ENCODE results near the gene VPS9D1.
"Not testable (repeated sequence)": the region's sequence is repeated elsewhere in the genome, so short reads cannot be mapped to it uniquely, and the experiment has no call there.

Gene VPS9D1

GRCh38 chr16:89707695-89708094 lies 13.0 kb downstream of the VPS9D1 start:
- peaks cover 12% of the 10 kb centered on the region for H3K27me3 ChIP-seq (ENCODE audit: control insufficient read depth, insufficient read depth, low read length)
- no peaks in the 10 kb centered on the region for H3K9me3 ChIP-seq (ENCODE audit: control insufficient read depth, insufficient read depth, low read depth, low read length)
- no peaks in the 10 kb centered on the region for H3K36me3 ChIP-seq (ENCODE audit: control insufficient read depth, insufficient read depth, low read length)
- peaks cover 20% of the 10 kb centered on the region for H3K4me1 ChIP-seq (ENCODE audit: control insufficient read depth, insufficient read depth, low read length)
- H3K27ac ChIP-seq (ENCODE audit: low read depth, low read length): no peak overlapping the region
- H3K9ac ChIP-seq (ENCODE audit: low read length): no peak overlapping the region
- no peak overlapping the region for H3K4me3 ChIP-seq (ENCODE audit: low read depth, low read length)

GRCh38 chr16:89706518-89707260 lies 14.0 kb downstream of the VPS9D1 start:
- no peaks in the 10 kb centered on the region for H3K9me3 ChIP-seq (ENCODE audit: control insufficient read depth, insufficient read depth, low read depth, low read length)
- H3K4me1 ChIP-seq (ENCODE audit: control insufficient read depth, insufficient read depth, low read length): peaks cover 20% of the 10 kb centered on the region
- H3K27me3 ChIP-seq (ENCODE audit: control insufficient read depth, insufficient read depth, low read length): peaks cover 12% of the 10 kb centered on the region
- no peaks in the 10 kb centered on the region for H3K36me3 ChIP-seq (ENCODE audit: control insufficient read depth, insufficient read depth, low read length)
- no peak overlapping the region for H3K27ac ChIP-seq (ENCODE audit: low read depth, low read length)
- H3K9ac ChIP-seq (ENCODE audit: low read length): no peak overlapping the region
- no peak overlapping the region for H3K4me3 ChIP-seq (ENCODE audit: low read depth, low read length)

GRCh38 chr16:89705006-89705405 lies 15.7 kb downstream of the VPS9D1 start:
- no peak overlapping the region for H3K27ac ChIP-seq (ENCODE audit: low read depth, low read length)
- peaks cover 12% of the 10 kb centered on the region for H3K27me3 ChIP-seq (ENCODE audit: control insufficient read depth, insufficient read depth, low read length)
- no peak overlapping the region for H3K9ac ChIP-seq (ENCODE audit: low read length)
- H3K9me3 ChIP-seq (ENCODE audit: control insufficient read depth, insufficient read depth, low read depth, low read length): no peaks in the 10 kb centered on the region
- no peak overlapping the region for H3K4me3 ChIP-seq (ENCODE audit: low read depth, low read length)
- peaks cover 15% of the 10 kb centered on the region for H3K4me1 ChIP-seq (ENCODE audit: control insufficient read depth, insufficient read depth, low read length)
- H3K36me3 ChIP-seq (ENCODE audit: control insufficient read depth, insufficient read depth, low read length): no peaks in the 10 kb centered on the region

GRCh38 chr16:89704281-89704680 lies 16.4 kb downstream of the VPS9D1 start:
- Histone ChIP-seq H3K9ac (ENCODE audit: low read length) (no peak overlapping the region), H3K27me3 (ENCODE audit: control insufficient read depth, insufficient read depth, low read length) (peaks cover 12% of the 10 kb centered on the region), H3K36me3 (ENCODE audit: control insufficient read depth, insufficient read depth, low read length) (no peaks in the 10 kb centered on the region), H3K9me3 (ENCODE audit: control insufficient read depth, insufficient read depth, low read depth, low read length) (no peaks in the 10 kb centered on the region), H3K4me3 (ENCODE audit: low read depth, low read length) (no peak overlapping the region), H3K27ac (ENCODE audit: low read depth, low read length) (no peak overlapping the region), H3K4me1 (ENCODE audit: control insufficient read depth, insufficient read depth, low read length) (peaks cover 12% of the 10 kb centered on the region)

GRCh38 chr16:89701425-89702406 lies 19.0 kb downstream of the VPS9D1 start, which contains the start of gene SPATA2L:
SPATA2L (minus strand) TSS chr16:89701705; CDS start chr16:89701232, 473 bp downstream.
- peaks cover 14% of the 10 kb centered on the region for H3K36me3 ChIP-seq (ENCODE audit: control insufficient read depth, insufficient read depth, low read length)
- H3K9me3 ChIP-seq (ENCODE audit: control insufficient read depth, insufficient read depth, low read depth, low read length): no peaks in the 10 kb centered on the region
- peaks cover 8% of the 10 kb centered on the region for H3K27me3 ChIP-seq (ENCODE audit: control insufficient read depth, insufficient read depth, low read length)
- H3K4me1 ChIP-seq (ENCODE audit: control insufficient read depth, insufficient read depth, low read length): peaks cover 8% of the 10 kb centered on the region
- peak within 1 kb of the TSS; percentile 73 for H3K9ac ChIP-seq (ENCODE audit: low read length)
- peak within 1 kb of the TSS; percentile 96 for H3K4me3 ChIP-seq (ENCODE audit: low read depth, low read length)
- peak within 1 kb of the TSS; percentile 41; the same call in 1 of the 2 replicates for H3K27ac ChIP-seq (ENCODE audit: low read depth, low read length)

GRCh38 chr16:89700649-89701424 lies 19.9 kb downstream of the VPS9D1 start:
- peak overlapping the region; percentile 96 for H3K4me3 ChIP-seq (ENCODE audit: low read depth, low read length)
- peak overlapping the region; percentile 41; the same call in 1 of the 2 replicates for H3K27ac ChIP-seq (ENCODE audit: low read depth, low read length)
- H3K4me1 ChIP-seq (ENCODE audit: control insufficient read depth, insufficient read depth, low read length): peaks cover 8% of the 10 kb centered on the region
- H3K9ac ChIP-seq (ENCODE audit: low read length): peak overlapping the region; percentile 73
- H3K27me3 ChIP-seq (ENCODE audit: control insufficient read depth, insufficient read depth, low read length): peaks cover 8% of the 10 kb centered on the region
- H3K9me3 ChIP-seq (ENCODE audit: control insufficient read depth, insufficient read depth, low read depth, low read length): no peaks in the 10 kb centered on the region
- peaks cover 20% of the 10 kb centered on the region for H3K36me3 ChIP-seq (ENCODE audit: control insufficient read depth, insufficient read depth, low read length)

GRCh38 chr16:89700100-89700648 lies 20.5 kb downstream of the VPS9D1 start:
- Histone ChIP-seq H3K9ac (ENCODE audit: low read length) (peak overlapping the region; percentile 73), H3K27me3 (ENCODE audit: control insufficient read depth, insufficient read depth, low read length) (peaks cover 8% of the 10 kb centered on the region), H3K4me3 (ENCODE audit: low read depth, low read length) (peak overlapping the region; percentile 96), H3K36me3 (ENCODE audit: control insufficient read depth, insufficient read depth, low read length) (peaks cover 27% of the 10 kb centered on the region), H3K27ac (ENCODE audit: low read depth, low read length) (peak overlapping the region; percentile 41; the same call in 1 of the 2 replicates), H3K9me3 (ENCODE audit: control insufficient read depth, insufficient read depth, low read depth, low read length) (no peaks in the 10 kb centered on the region), H3K4me1 (ENCODE audit: control insufficient read depth, insufficient read depth, low read length) (peaks cover 8% of the 10 kb centered on the region)

- H3K4me1 ChIP-seq (ENCODE audit: control insufficient read depth, insufficient read depth, low read length); H3K9ac ChIP-seq (ENCODE audit: low read length); H3K27me3 ChIP-seq (ENCODE audit: control insufficient read depth, insufficient read depth, low read length); H3K27ac ChIP-seq (ENCODE audit: low read depth, low read length); H3K9me3 ChIP-seq (ENCODE audit: control insufficient read depth, insufficient read depth, low read depth, low read length): not testable (repeated sequence)
- Histone ChIP-seq H3K36me3 (ENCODE audit: control insufficient read depth, insufficient read depth, low read length) (peaks cover 31% of the 10 kb centered on the region), H3K4me3 (ENCODE audit: low read depth, low read length) (peak overlapping the region; percentile 47)
Observed at GRCh38 chr16:89699629-89700099, 21.0 kb downstream of the VPS9D1 start.

- not testable (repeated sequence) for H3K4me1 ChIP-seq (ENCODE audit: control insufficient read depth, insufficient read depth, low read length); H3K27ac ChIP-seq (ENCODE audit: low read depth, low read length); H3K27me3 ChIP-seq (ENCODE audit: control insufficient read depth, insufficient read depth, low read length); H3K9ac ChIP-seq (ENCODE audit: low read length); H3K4me3 ChIP-seq (ENCODE audit: low read depth, low read length); H3K9me3 ChIP-seq (ENCODE audit: control insufficient read depth, insufficient read depth, low read depth, low read length)
- H3K36me3 ChIP-seq (ENCODE audit: control insufficient read depth, insufficient read depth, low read length): peaks cover 40% of the 10 kb centered on the region
Observed at GRCh38 chr16:89698717-89699116, 22.0 kb downstream of the VPS9D1 start.

- peaks cover 8% of the 10 kb centered on the region for H3K4me1 ChIP-seq (ENCODE audit: control insufficient read depth, insufficient read depth, low read length)
- no peak overlapping the region for H3K9ac ChIP-seq (ENCODE audit: low read length)
- no peaks in the 10 kb centered on the region for H3K27me3 ChIP-seq (ENCODE audit: control insufficient read depth, insufficient read depth, low read length)
- no peak overlapping the region for H3K27ac ChIP-seq (ENCODE audit: low read depth, low read length)
- H3K36me3 ChIP-seq (ENCODE audit: control insufficient read depth, insufficient read depth, low read length): peaks cover 47% of the 10 kb centered on the region
- no peak overlapping the region for H3K4me3 ChIP-seq (ENCODE audit: low read depth, low read length)
- no peaks in the 10 kb centered on the region for H3K9me3 ChIP-seq (ENCODE audit: control insufficient read depth, insufficient read depth, low read depth, low read length)
Observed at GRCh38 chr16:89697616-89698331, 22.9 kb downstream of the VPS9D1 start.

Measured in HUES6 (cell line).